Epithelial cell of esophagus (primary cell): ENCODE results near the gene TNKS1BP1.

Experiments
- DNase-seq: peaks from one replicate; pipeline ENCODE4 v3.0.0; 2010; ENCODE audit warnings: low read depth
- H3K4me3 ChIP-seq: 2 replicates; pipeline ENCODE4 v1.5.1; 2011; ENCODE audit warnings: mild to moderate bottlenecking, low read length, control low read depth
- CTCF ChIP-seq: IDR thresholded peaks from 2 replicates; pipeline ENCODE4 v1.5.1; 2011; ENCODE audit warnings: low read depth, mild to moderate bottlenecking, low read length, control low read depth, inconsistent platforms; ENCODE audit not compliant: insufficient read depth; ENCODE audit errors: missing control alignments

Gene TNKS1BP1

GRCh38 chr11:57263351-57263750, 61.4 kb downstream of the TNKS1BP1 start:
- DNase-seq, result no peak
- no peak overlapping the region for H3K4me3 ChIP-seq
- TF ChIP-seq CTCF, result no peak

- DNase-seq, result no peak
- no peak overlapping the region for H3K4me3 ChIP-seq
- no peak for TF ChIP-seq CTCF
These were observed 62.6 kb downstream of the TNKS1BP1 start for GRCh38 chr11:57262157-57262556.

- no peak for TF ChIP-seq CTCF
- no peak for DNase-seq
- H3K4me3 ChIP-seq, result no peak overlapping the region
These were observed 63.6 kb downstream of the TNKS1BP1 start for GRCh38 chr11:57260937-57261783.

- no peak overlapping the region for H3K4me3 ChIP-seq
- no peak for TF ChIP-seq CTCF
- no peak for DNase-seq
These were observed 68.6 kb downstream of the TNKS1BP1 start for GRCh38 chr11:57256119-57256518.

GRCh38 chr11:57255618-57256017, 69.1 kb downstream of the TNKS1BP1 start:
- H3K4me3 ChIP-seq, result no peak overlapping the region
- DNase-seq, result peak; percentile 80
- TF ChIP-seq CTCF, result no peak

- no peak overlapping the region for H3K4me3 ChIP-seq
- no peak for DNase-seq
- no peak for TF ChIP-seq CTCF
These were observed 70.1 kb downstream of the TNKS1BP1 start for GRCh38 chr11:57254631-57255030.

- H3K4me3 ChIP-seq, result no peak overlapping the region
- TF ChIP-seq CTCF, result no peak
- peak; percentile 24 for DNase-seq
These were observed 73.2 kb downstream of the TNKS1BP1 start for GRCh38 chr11:57251491-57252104.
